Neuronal stem cell (in vitro differentiated cells): ENCODE data around the gene NR1D2.

Experiments
- DNase-seq: peaks from one replicate; pipeline ENCODE4 v3.0.0-alpha.2; 2013; ENCODE audit warnings: low spot score
- H2AFZ ChIP-seq: one replicate; pipeline ENCODE4 v1.6.1; 2013; ENCODE audit warnings: mild to moderate bottlenecking, low read length, inconsistent platforms
- H2AK5ac ChIP-seq: 2 replicates; pipeline ENCODE4 v1.6.1; 2013; ENCODE audit warnings: low read depth, mild to moderate bottlenecking, inconsistent platforms, low read length, moderate library complexity, mixed read lengths
- H2BK120ac ChIP-seq: 2 replicates; pipeline ENCODE4 v1.6.1; 2013; ENCODE audit warnings: low read depth, mild to moderate bottlenecking, inconsistent platforms, low read length, moderate library complexity, mixed read lengths
- H2BK12ac ChIP-seq: one replicate; pipeline ENCODE4 v1.6.1; 2013; ENCODE audit warnings: low read length, inconsistent platforms
- H2BK15ac ChIP-seq: 2 replicates; pipeline ENCODE4 v1.6.1; 2013; ENCODE audit warnings: mild to moderate bottlenecking, low read length, inconsistent platforms, mixed read lengths
- H2BK5ac ChIP-seq: one replicate; pipeline ENCODE4 v1.6.1; 2013; ENCODE audit warnings: inconsistent platforms, mild to moderate bottlenecking, low read length, moderate library complexity
- H3K14ac ChIP-seq: one replicate; pipeline ENCODE4 v1.6.1; 2013; ENCODE audit warnings: low read length, inconsistent platforms
- H3K18ac ChIP-seq: 2 replicates; pipeline ENCODE4 v1.6.1; 2013; ENCODE audit warnings: low read length, inconsistent platforms
- H3K23ac ChIP-seq: 2 replicates; pipeline ENCODE4 v1.6.1; 2013; ENCODE audit warnings: low read depth, mild to moderate bottlenecking, mixed read lengths, low read length, inconsistent platforms; ENCODE audit not compliant: poor library complexity
- H3K27ac ChIP-seq: replicated peaks from 3 replicates; pipeline ENCODE4 v1.5.1; 2013; ENCODE audit warnings: low read length, inconsistent platforms
- H3K27me3 ChIP-seq, 3 experiments: 2 replicates each; pipeline ENCODE4 v1.6.1; 2013; ENCODE audit warnings: low read length in 3 of 3, mild to moderate bottlenecking in 2 of 3, inconsistent platforms in 1 of 3, low read depth in 1 of 3, mixed read lengths in 1 of 3, moderate library complexity in 1 of 3; ENCODE audit not compliant: control insufficient read depth in 3 of 3, insufficient read depth in 3 of 3
- H3K36me3 ChIP-seq, 2 donors: replicated peaks in 1 of 2; 2 replicates each; pipeline ENCODE4 v1.6.1; 2013; ENCODE audit warnings: low read length in 2 of 2; ENCODE audit not compliant: control insufficient read depth in 2 of 2, insufficient read depth in 2 of 2
- H3K4ac ChIP-seq: 2 replicates; pipeline ENCODE4 v1.6.1; 2013; ENCODE audit warnings: inconsistent platforms, mild to moderate bottlenecking, low read length, moderate library complexity
- H3K4me1 ChIP-seq, 2 donors: 1 replicate in 1 of 2; 2 replicates in 1 of 2; pipeline ENCODE4 v1.6.1; 2013; ENCODE audit warnings: low read length in 2 of 2, low read depth in 1 of 2; ENCODE audit not compliant: control insufficient read depth in 2 of 2, insufficient read depth in 1 of 2
- H3K4me2 ChIP-seq: one replicate; pipeline ENCODE4 v1.6.1; 2013; ENCODE audit warnings: mild to moderate bottlenecking, low read length, inconsistent platforms; ENCODE audit not compliant: insufficient read depth, poor library complexity, severe bottlenecking
- H3K4me3 ChIP-seq, 2 donors: 2 replicates each; pipeline ENCODE4 v1.5.1; 2013; ENCODE audit warnings: low read length in 2 of 2, mild to moderate bottlenecking in 2 of 2, inconsistent platforms in 1 of 2, moderate library complexity in 1 of 2
- H3K79me1 ChIP-seq: one replicate; pipeline ENCODE4 v1.6.1; 2013; ENCODE audit warnings: low read depth, mild to moderate bottlenecking, inconsistent platforms, low read length, moderate library complexity
- H3K9ac ChIP-seq: one replicate; pipeline ENCODE4 v1.6.1; 2013; ENCODE audit warnings: mild to moderate bottlenecking, low read depth, low read length, inconsistent platforms; ENCODE audit not compliant: poor library complexity
- H3K9me3 ChIP-seq, 2 donors: replicated peaks in 1 of 2; 2 replicates each; pipeline versions ENCODE3 to v1.6.1; 2013; ENCODE audit warnings: low read length in 2 of 2, mild to moderate bottlenecking in 2 of 2, inconsistent platforms in 1 of 2, low read depth in 1 of 2, mixed read lengths in 1 of 2, moderate library complexity in 1 of 2; ENCODE audit not compliant: control insufficient read depth in 2 of 2, insufficient read depth in 1 of 2
- H4K8ac ChIP-seq: one replicate; pipeline ENCODE4 v1.6.1; 2013; ENCODE audit warnings: low read depth, mild to moderate bottlenecking, inconsistent platforms, low read length, moderate library complexity
- H4K91ac ChIP-seq: one replicate; pipeline ENCODE4 v1.6.1; 2013; ENCODE audit warnings: low read length, low read depth, mild to moderate bottlenecking, inconsistent platforms; ENCODE audit not compliant: poor library complexity
- WGBS, 2 donors: extraction: QIAGEN DNeasy Blood & Tissue Kit; methylation state at CpG; one replicate each; pipeline ENCODE4 v1.1.7; 2013; ENCODE audit warnings: missing lambda C conversion rate in 2 of 2, mixed read lengths in 1 of 2; ENCODE audit not compliant: insufficient read length in 2 of 2, insufficient replicate concordance in 1 of 2; ENCODE audit errors: extremely low coverage in 2 of 2; 5-methylcytosine and 5-hydroxymethylcytosine counted together

The NR1D2 gene

GRCh38 chr3:23937296-23937695, 7.8 kb upstream of the NR1D2 start:
- WGBS, 2 donors = no CpG with 5 or more reads among the region's 1 CpG
- H2BK120ac ChIP-seq = no peak overlapping the region
- DNase-seq = no peak
- no peak overlapping the region for H2BK12ac ChIP-seq
- H3K27me3 ChIP-seq = no peaks in the 10 kb centered on the region
- no peak overlapping the region for H3K27ac ChIP-seq
- H3K4me1 ChIP-seq = peaks cover 0 to 5% of the 10 kb centered on the region in 2 donors
- H2BK15ac ChIP-seq = no peak overlapping the region
- no peaks in the 10 kb centered on the region for H3K79me1 ChIP-seq
- no peak overlapping the region for H4K8ac ChIP-seq
- H2AFZ ChIP-seq = no peak overlapping the region
- no peak overlapping the region for H2AK5ac ChIP-seq
- no peak overlapping the region for H3K4ac ChIP-seq
- no peak overlapping the region for H3K4me3 ChIP-seq
- no peaks in the 10 kb centered on the region for H3K36me3 ChIP-seq
- peaks cover 0 to 4% of the 10 kb centered on the region in 2 donors for H3K9me3 ChIP-seq
- no peak overlapping the region for H2BK5ac ChIP-seq
- no peak overlapping the region for H3K9ac ChIP-seq
- H3K18ac ChIP-seq = no peak overlapping the region
- no peak overlapping the region for H3K4me2 ChIP-seq
- no peak overlapping the region for H3K14ac ChIP-seq
- no peak overlapping the region for H3K23ac ChIP-seq
- H4K91ac ChIP-seq = no peak overlapping the region

- no peak overlapping the region for H2BK120ac ChIP-seq
- no peak overlapping the region for H3K14ac ChIP-seq
- no peak overlapping the region for H3K27ac ChIP-seq
- no peak overlapping the region for H4K8ac ChIP-seq
- H3K4ac ChIP-seq = no peak overlapping the region
- no peak overlapping the region for H3K23ac ChIP-seq
- peaks cover 0 to 4% of the 10 kb centered on the region in 2 donors for H3K9me3 ChIP-seq
- peaks cover 2 to 5% of the 10 kb centered on the region in 2 donors for H3K4me1 ChIP-seq
- H2BK15ac ChIP-seq = no peak overlapping the region
- no peak for DNase-seq
- H3K18ac ChIP-seq = no peak overlapping the region
- H3K27me3 ChIP-seq = no peaks in the 10 kb centered on the region
- H3K4me3 ChIP-seq = no peak overlapping the region
- H3K79me1 ChIP-seq = no peaks in the 10 kb centered on the region
- no peak overlapping the region for H2BK5ac ChIP-seq
- no peak overlapping the region for H4K91ac ChIP-seq
- H3K4me2 ChIP-seq = no peak overlapping the region
- no peak overlapping the region for H2AFZ ChIP-seq
- no peak overlapping the region for H3K9ac ChIP-seq
- H3K36me3 ChIP-seq = no peaks in the 10 kb centered on the region
- H2BK12ac ChIP-seq = no peak overlapping the region
- no peak overlapping the region for H2AK5ac ChIP-seq
Observed at GRCh38 chr3:23938688-23939087, 6.4 kb upstream of the NR1D2 start.

GRCh38 chr3:23940775-23941174, 4.3 kb upstream of the NR1D2 start:
- H3K23ac ChIP-seq = no peak overlapping the region
- no peak overlapping the region for H2AFZ ChIP-seq
- no peak overlapping the region for H3K4me2 ChIP-seq
- peaks cover 0 to 4% of the 10 kb centered on the region in 2 donors for H3K9me3 ChIP-seq
- no peak overlapping the region for H2BK12ac ChIP-seq
- H3K4me3 ChIP-seq = no peak overlapping the region
- H3K14ac ChIP-seq = no peak overlapping the region
- H2BK5ac ChIP-seq = no peak overlapping the region
- no peak overlapping the region for H3K27ac ChIP-seq
- no peak overlapping the region for H3K4ac ChIP-seq
- WGBS, 2 donors = no CpG with 5 or more reads among the region's 5 CpGs
- no peaks in the 10 kb centered on the region for H3K79me1 ChIP-seq
- no peak for DNase-seq
- H4K8ac ChIP-seq = no peak overlapping the region
- H4K91ac ChIP-seq = no peak overlapping the region
- H3K9ac ChIP-seq = no peak overlapping the region
- H3K4me1 ChIP-seq = peaks cover 5% of the 10 kb centered on the region in 2 donors
- H2AK5ac ChIP-seq = no peak overlapping the region
- no peaks in the 10 kb centered on the region for H3K36me3 ChIP-seq
- H3K18ac ChIP-seq = no peak overlapping the region
- H3K27me3 ChIP-seq = no peaks in the 10 kb centered on the region
- H2BK15ac ChIP-seq = no peak overlapping the region
- no peak overlapping the region for H2BK120ac ChIP-seq

GRCh38 chr3:23941440-23941839, 3.6 kb upstream of the NR1D2 start:
- Histone ChIP-seq H3K9me3 (peaks cover 0 to 4% of the 10 kb centered on the region in 2 donors), H3K9ac (no peak overlapping the region), H4K8ac (no peak overlapping the region), H3K4me1 (peaks cover 5% of the 10 kb centered on the region in 2 donors), H3K4me2 (no peak overlapping the region), H2AK5ac (no peak overlapping the region), H2BK12ac (no peak overlapping the region), H3K23ac (no peak overlapping the region), H3K36me3 (no peaks in the 10 kb centered on the region), H2BK120ac (no peak overlapping the region), H4K91ac (no peak overlapping the region), H3K14ac (no peak overlapping the region), H2BK15ac (no peak overlapping the region), H3K18ac (no peak overlapping the region), H3K4ac (no peak overlapping the region), H3K27ac (no peak overlapping the region), H2AFZ (no peak overlapping the region), H3K79me1 (no peaks in the 10 kb centered on the region), H2BK5ac (no peak overlapping the region), H3K4me3 (no peak overlapping the region), H3K27me3 (no peaks in the 10 kb centered on the region)
- no peak for DNase-seq
- no CpG with 5 or more reads among the region's 4 CpGs for WGBS, 2 donors
